MM.1S (cell line): ENCODE measurements around the gene ZMYM5.

Experiments
- CTCF ChIP-seq: fragments of 300-600 bp; sonication (generic); IDR thresholded peaks from 2 replicates; pipeline ENCODE4 v1.5.1; 2016; ENCODE audit warnings: antibody characterized with exemption, low read length, mixed read lengths
- EZH2 ChIP-seq: fragments of 300-600 bp; sonication (generic); optimal IDR thresholded peaks from 2 replicates; pipeline ENCODE3; 2017; ENCODE audit warnings: low read depth, mild to moderate bottlenecking, antibody characterized with exemption, low read length, mixed read lengths

- TF ChIP-seq EZH2 (no peak), CTCF (no peak)
These were observed 81.3 kb downstream of the ZMYM5 start for GRCh38 chr13:19782049-19782726.
